Astrocyte (in vitro differentiated cells and primary cell): ENCODE measurements around the gene EOLA1.
"Not testable (repeated sequence)": the region's sequence is repeated elsewhere in the genome, so short reads cannot be mapped to it uniquely, and the experiment has no call there.

ENCODE experiments used
- CTCF ChIP-seq: IDR thresholded peaks from 2 replicates; pipeline ENCODE4 v1.5.1; 2011; ENCODE audit warnings: low read depth, mild to moderate bottlenecking, inconsistent platforms, low read length, moderate library complexity; ENCODE audit not compliant: insufficient read depth
- EZH2 ChIP-seq: IDR thresholded peaks from 2 replicates; pipeline ENCODE4 v1.6.1; 2012; ENCODE audit warnings: mild to moderate bottlenecking, low read length, inconsistent platforms; ENCODE audit not compliant: insufficient read depth

DNA sequence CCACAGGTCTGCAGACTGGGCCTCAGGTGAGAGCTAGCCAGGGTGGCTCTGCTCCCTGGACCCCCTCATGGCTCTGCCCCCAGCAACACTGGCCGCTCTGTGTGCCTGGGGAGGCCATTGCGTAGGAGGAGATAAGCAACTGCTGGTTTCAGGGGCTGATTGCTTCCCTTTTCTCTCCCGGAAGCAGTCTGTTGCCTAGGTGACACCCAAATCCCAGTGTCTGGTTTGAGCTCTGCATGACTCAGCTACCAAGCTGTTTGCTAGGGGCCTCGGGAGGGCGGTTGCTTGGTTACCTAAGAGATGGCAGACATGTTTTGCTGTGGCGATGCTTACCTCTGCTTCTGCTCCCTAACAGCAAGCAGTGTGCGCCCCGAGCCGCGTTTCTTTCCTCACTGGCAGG, 15.4 kb upstream of the EOLA1 start:
- TF ChIP-seq CTCF, EZH2: not testable (repeated sequence)
